Endodermal cell (in vitro differentiated cells): ENCODE results near the gene EXPH5. TPM values are rescaled to one million over a fixed set of nuclear protein-coding genes. Genes with fewer than 3 reads are reported as not detected.

ENCODE experiments used
- DNase-seq: peaks from one replicate; pipeline ENCODE4 v3.0.0-alpha.2; 2017
- H3K27ac ChIP-seq: 2 replicates; pipeline ENCODE4 v1.5.1; 2013; ENCODE audit warnings: mild to moderate bottlenecking, low read depth, low read length, moderate library complexity
- H3K27me3 ChIP-seq: 2 replicates; pipeline ENCODE4 v1.6.1; 2013; ENCODE audit warnings: mild to moderate bottlenecking, low read length, moderate library complexity; ENCODE audit not compliant: insufficient read depth, control insufficient read depth, poor library complexity, severe bottlenecking
- H3K36me3 ChIP-seq: 2 replicates; pipeline ENCODE4 v1.7.0; 2013; ENCODE audit warnings: mild to moderate bottlenecking, low read length, moderate library complexity; ENCODE audit not compliant: control insufficient read depth, insufficient read depth
- H3K4me1 ChIP-seq: one replicate; pipeline ENCODE4 v1.7.0; 2013; ENCODE audit warnings: low read length; ENCODE audit not compliant: control insufficient read depth, insufficient read depth
- H3K4me3 ChIP-seq: 2 replicates; pipeline ENCODE4 v1.5.1; 2013; ENCODE audit warnings: mild to moderate bottlenecking, low read length, moderate library complexity
- H3K9ac ChIP-seq: 2 replicates; pipeline ENCODE4 v1.6.1; 2013; ENCODE audit warnings: mild to moderate bottlenecking, low read length, moderate library complexity; ENCODE audit not compliant: poor library complexity, severe bottlenecking; ENCODE audit errors: extremely low read depth
- H3K9me3 ChIP-seq: 2 replicates; pipeline ENCODE4 v1.6.1; 2013; ENCODE audit warnings: mild to moderate bottlenecking, low read length, moderate library complexity; ENCODE audit not compliant: control insufficient read depth
- H3K27ac Mint-ChIP-seq: 2 replicates; pipeline ENCODE4 v1.8.0; 2020; ENCODE audit warnings: mixed read lengths
- H3K27me3 Mint-ChIP-seq: 2 replicates; pipeline ENCODE4 v1.8.0; 2021; ENCODE audit warnings: mild to moderate bottlenecking, mixed read lengths; ENCODE audit not compliant: insufficient read depth
- H3K36me3 Mint-ChIP-seq: 2 replicates; pipeline ENCODE4 v1.8.0; 2020; ENCODE audit warnings: low read depth, mixed read lengths
- H3K4me1 Mint-ChIP-seq: 2 replicates; pipeline ENCODE4 v1.8.0; 2020; ENCODE audit warnings: mixed read lengths
- H3K4me3 Mint-ChIP-seq: 2 replicates; pipeline ENCODE4 v1.8.0; 2020; ENCODE audit warnings: mild to moderate bottlenecking, moderate library complexity, mixed read lengths
- H3K9me3 Mint-ChIP-seq: 2 replicates; pipeline ENCODE4 v1.8.0; 2020; ENCODE audit warnings: mild to moderate bottlenecking, mixed read lengths
- CTCF ChIP-seq: fragments of 200-600 bp; sonication (generic); conservative IDR thresholded peaks from 2 replicates; pipeline ENCODE4 v1.5.0; 2021; ENCODE audit warnings: antibody characterized with exemption, mild to moderate bottlenecking
- WGBS, 2 experiments: methylation state at CpG; one replicate each; pipeline versions ENCODE4 v1.1.5 to v1.1.7; 2013; ENCODE audit warnings: missing lambda C conversion rate in 2 of 2, mixed read lengths in 1 of 2; ENCODE audit not compliant: insufficient coverage in 1 of 2, insufficient read length in 1 of 2; 5-methylcytosine and 5-hydroxymethylcytosine counted together
- total RNA-seq, 2 donors: library from RNA; stranded (reverse); fragmentation: NEBNext Ultra II Directional in 1 of 2; extraction: Animal tissue kit (Norgen Biotek cat#: 25700) in 1 of 2; gene quantifications; 2 replicates in 1 of 2; 3 replicates in 1 of 2; pipeline ENCODE4 v1.2.1, GENCODE V29; 2021

EXPH5 gene
- total RNA-seq, 2 donors from 2014 or later: 4.8 to 6.4 TPM

GRCh38 chr11:108561535-108561991 lies 32.0 kb downstream of the EXPH5 start:
- H3K27ac ChIP-seq: no peak overlapping the region
- DNase-seq: no peak
- no peak for TF ChIP-seq CTCF
- no peaks in the 10 kb centered on the region for H3K4me1 ChIP-seq
- Mint-ChIP-seq H3K4me1 (peaks cover 10% of the 10 kb centered on the region), H3K4me3 (no peak overlapping the region), H3K36me3 (no peaks in the 10 kb centered on the region), H3K27ac (no peak overlapping the region), H3K27me3 (no peaks in the 10 kb centered on the region), H3K9me3 (no peaks in the 10 kb centered on the region)
- H3K36me3 ChIP-seq: no peaks in the 10 kb centered on the region
- H3K27me3 ChIP-seq: no peaks in the 10 kb centered on the region
- WGBS, 2 experiments: 77 to 90% methylated on average over 3 of the region's 3 CpGs
- H3K9me3 ChIP-seq: no peaks in the 10 kb centered on the region
- no peak overlapping the region for H3K9ac ChIP-seq
- no peak overlapping the region for H3K4me3 ChIP-seq

- H3K36me3 Mint-ChIP-seq: no peaks in the 10 kb centered on the region
- Histone ChIP-seq H3K36me3 (no peaks in the 10 kb centered on the region), H3K27me3 (no peaks in the 10 kb centered on the region), H3K4me1 (no peaks in the 10 kb centered on the region), H3K9ac (no peak overlapping the region), H3K9me3 (no peaks in the 10 kb centered on the region), H3K27ac (no peak overlapping the region), H3K4me3 (no peak overlapping the region)
- no peak overlapping the region for H3K4me3 Mint-ChIP-seq
- no peak for DNase-seq
- no peaks in the 10 kb centered on the region for H3K27me3 Mint-ChIP-seq
- no peak for TF ChIP-seq CTCF
- no peak overlapping the region for H3K27ac Mint-ChIP-seq
- WGBS, 2 experiments: 92% methylated on average over 2 of the region's 2 CpGs; no CpG with 5 or more reads in 1 of the 2 experiments
- H3K9me3 Mint-ChIP-seq: no peaks in the 10 kb centered on the region
- H3K4me1 Mint-ChIP-seq: peaks cover 21% of the 10 kb centered on the region
Measured at GRCh38 chr11:108559904-108560303, 33.7 kb downstream of the EXPH5 start.

GRCh38 chr11:108559340-108559739 lies 34.2 kb downstream of the EXPH5 start:
- Mint-ChIP-seq H3K9me3 (no peaks in the 10 kb centered on the region), H3K27ac (no peak overlapping the region)
- WGBS, 2 experiments: 91% methylated on average over 1 of the region's 2 CpGs; no CpG with 5 or more reads in 1 of the 2 experiments

More at GRCh38 chr11:108559340-108559739, 34.2 kb downstream of the EXPH5 start:
- no peaks in the 10 kb centered on the region for H3K9me3 ChIP-seq
- Mint-ChIP-seq H3K4me3 (no peak overlapping the region), H3K36me3 (no peaks in the 10 kb centered on the region), H3K27me3 (no peaks in the 10 kb centered on the region), H3K4me1 (peaks cover 21% of the 10 kb centered on the region)
- no peak overlapping the region for H3K9ac ChIP-seq
- H3K27ac ChIP-seq: no peak overlapping the region
- no peak for DNase-seq
- H3K4me3 ChIP-seq: no peak overlapping the region
- no peak for TF ChIP-seq CTCF
- H3K4me1 ChIP-seq: no peaks in the 10 kb centered on the region
- H3K36me3 ChIP-seq: no peaks in the 10 kb centered on the region
- no peaks in the 10 kb centered on the region for H3K27me3 ChIP-seq
